Stomach smooth muscle (tissue), 2 donors: Measurements from ENCODE around the gene GP2.

ENCODE experiments used
- H3K27ac ChIP-seq: one replicate; pipeline ENCODE4 v1.7.0; 2013; ENCODE audit warnings: mild to moderate bottlenecking, low read length, inconsistent platforms
- H3K27me3 ChIP-seq, 2 donors: one replicate each; pipeline ENCODE4 v1.7.0; 2013; ENCODE audit warnings: low read length in 2 of 2; ENCODE audit not compliant: insufficient read depth in 2 of 2, control insufficient read depth in 1 of 2
- H3K36me3 ChIP-seq, 2 donors: one replicate each; pipeline ENCODE4 v1.7.0; 2013; ENCODE audit warnings: low read length in 2 of 2; ENCODE audit not compliant: control insufficient read depth in 2 of 2, insufficient read depth in 2 of 2
- H3K4me1 ChIP-seq: one replicate; pipeline ENCODE4 v1.7.0; 2013; ENCODE audit warnings: low read length; ENCODE audit not compliant: control insufficient read depth, insufficient read depth
- H3K4me3 ChIP-seq, 2 donors: one replicate each; pipeline ENCODE4 v1.7.0; 2013; ENCODE audit warnings: low read length in 2 of 2
- H3K9ac ChIP-seq, 2 donors: one replicate each; pipeline ENCODE4 v1.7.0; 2013; ENCODE audit warnings: low read length in 2 of 2, mild to moderate bottlenecking in 1 of 2
- H3K9me3 ChIP-seq, 2 donors: one replicate each; pipeline ENCODE4 v1.7.0; 2013; ENCODE audit warnings: low read length in 2 of 2; ENCODE audit not compliant: control insufficient read depth in 2 of 2
- donor health status: healthy.
- donor health status: Pancreatic carcinoma.

Gene GP2

DNA sequence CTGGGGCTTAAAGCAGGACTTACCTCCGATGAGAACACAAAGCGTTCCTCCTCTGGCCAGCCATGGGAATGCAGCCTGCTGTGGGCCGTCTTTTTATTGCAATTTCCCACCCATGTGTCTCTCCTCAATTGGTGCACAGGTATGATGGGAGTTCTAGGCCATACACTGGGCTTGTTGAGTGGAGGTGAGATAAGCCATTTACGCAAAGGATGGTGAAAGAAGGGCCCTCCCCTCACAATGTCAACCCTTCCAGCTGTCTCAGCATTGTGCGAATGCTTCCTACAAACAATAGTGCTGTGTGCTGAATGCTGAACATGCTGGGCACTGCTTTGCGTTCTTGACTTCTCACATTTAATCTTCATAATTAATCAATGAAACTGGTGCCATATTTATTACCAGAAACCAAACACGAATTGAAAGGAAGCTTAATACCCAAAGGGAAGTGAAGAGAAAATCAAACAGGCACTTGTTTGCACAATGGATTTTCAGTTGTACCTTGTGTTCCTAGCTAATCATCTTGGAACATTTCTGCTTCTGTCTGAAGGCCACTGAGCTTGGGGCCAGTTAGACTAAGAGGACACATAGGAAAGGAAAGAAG, at the start of gene GP2:
GP2 (minus strand) TSS at position 70 of the 598 bp plus-strand sequence. CDS start 1,082 bp downstream, outside the sequence.
- H3K27ac ChIP-seq = no peak within 1 kb of the TSS
- peaks cover 0 to 2% of the 10 kb centered on the region in 2 donors for H3K27me3 ChIP-seq
- no peak within 1 kb of the TSS for H3K9ac ChIP-seq
- H3K9me3 ChIP-seq = peaks cover 0 to 3% of the 10 kb centered on the region in 2 donors
- no peaks in the 10 kb centered on the region for H3K36me3 ChIP-seq
- H3K4me1 ChIP-seq = no peaks in the 10 kb centered on the region
- H3K4me3 ChIP-seq = no peak within 1 kb of the TSS

GRCh38 chr16:20372701-20373100, 45.4 kb upstream of the GP2 start:
- Histone ChIP-seq H3K9ac (no peak overlapping the region), H3K9me3 (no peaks in the 10 kb centered on the region), H3K27ac (no peak overlapping the region), H3K27me3 (peaks cover 0 to 3% of the 10 kb centered on the region in 2 donors), H3K36me3 (no peaks in the 10 kb centered on the region), H3K4me3 (no peak overlapping the region), H3K4me1 (no peaks in the 10 kb centered on the region)

GRCh38 chr16:20369452-20370054, 42.2 kb upstream of the GP2 start:
- H3K9ac ChIP-seq = no peak overlapping the region
- no peaks in the 10 kb centered on the region for H3K9me3 ChIP-seq
- no peaks in the 10 kb centered on the region for H3K4me1 ChIP-seq
- H3K27ac ChIP-seq = no peak overlapping the region
- no peak overlapping the region for H3K4me3 ChIP-seq
- no peaks in the 10 kb centered on the region for H3K36me3 ChIP-seq
- H3K27me3 ChIP-seq = peaks cover 0 to 3% of the 10 kb centered on the region in 2 donors

DNA sequence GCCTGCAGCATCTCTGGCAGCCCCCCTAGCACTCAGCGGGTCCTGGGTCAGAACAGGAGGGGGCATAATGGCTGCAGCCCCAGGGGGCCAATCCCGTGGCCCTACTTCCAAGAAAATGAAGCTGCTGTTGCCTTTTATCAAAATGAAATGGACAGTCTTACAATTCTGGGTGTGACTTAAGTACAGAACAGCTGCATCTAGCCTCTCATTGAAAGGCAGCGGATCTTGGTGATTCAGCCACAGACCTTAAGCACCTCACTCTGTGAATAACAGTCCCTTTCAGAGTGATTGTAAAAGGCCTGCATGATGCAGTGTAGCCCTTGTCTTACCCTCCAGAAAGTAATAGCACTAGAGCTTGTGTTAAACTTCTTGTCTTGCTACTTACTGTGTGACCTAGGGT, 36.7 kb upstream of the GP2 start:
- Histone ChIP-seq H3K4me3 (no peak overlapping the region), H3K4me1 (no peaks in the 10 kb centered on the region), H3K27ac (no peak overlapping the region), H3K9ac (no peak overlapping the region), H3K9me3 (no peaks in the 10 kb centered on the region), H3K27me3 (peaks cover 0 to 3% of the 10 kb centered on the region in 2 donors), H3K36me3 (no peaks in the 10 kb centered on the region)

DNA sequence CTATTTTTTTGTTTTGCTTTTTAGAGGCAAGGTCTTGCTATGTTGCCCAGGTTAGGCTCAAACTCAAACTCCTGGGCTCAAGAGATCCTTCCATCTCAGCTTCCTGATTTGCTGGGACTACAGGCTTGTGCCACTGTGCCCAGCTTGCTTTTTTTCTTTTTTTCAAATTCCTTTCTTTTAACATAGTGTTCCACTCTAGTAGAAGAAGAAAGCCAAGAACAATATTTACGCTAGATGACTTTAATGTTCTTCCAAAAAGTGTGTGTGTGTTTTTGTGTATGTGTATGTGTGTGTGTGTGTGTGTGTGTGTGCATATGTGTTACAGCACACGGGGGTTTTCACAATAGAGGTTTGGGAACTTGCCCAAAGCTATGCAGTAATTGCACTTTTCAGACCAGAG, 35.9 kb upstream of the GP2 start:
- no peaks in the 10 kb centered on the region for H3K4me1 ChIP-seq
- H3K27me3 ChIP-seq = peaks cover 0 to 3% of the 10 kb centered on the region in 2 donors
- no peak overlapping the region for H3K27ac ChIP-seq
- H3K4me3 ChIP-seq = no peak overlapping the region
- no peaks in the 10 kb centered on the region for H3K9me3 ChIP-seq
- no peak overlapping the region for H3K9ac ChIP-seq
- no peaks in the 10 kb centered on the region for H3K36me3 ChIP-seq

GRCh38 chr16:20359997-20360396, 32.7 kb upstream of the GP2 start:
- H3K36me3 ChIP-seq = no peaks in the 10 kb centered on the region
- peaks cover 4 to 10% of the 10 kb centered on the region in 2 donors for H3K27me3 ChIP-seq
- H3K9me3 ChIP-seq = no peaks in the 10 kb centered on the region
- H3K4me3 ChIP-seq = no peak overlapping the region
- no peaks in the 10 kb centered on the region for H3K4me1 ChIP-seq
- no peak overlapping the region for H3K9ac ChIP-seq
- no peak overlapping the region for H3K27ac ChIP-seq

- Histone ChIP-seq H3K9me3 (no peaks in the 10 kb centered on the region), H3K27me3 (peaks cover 4 to 9% of the 10 kb centered on the region in 2 donors)
Observed at GRCh38 chr16:20355114-20355782, 27.9 kb upstream of the GP2 start.

GRCh38 chr16:20353379-20353778, 26.1 kb upstream of the GP2 start:
- Histone ChIP-seq H3K4me1 (peaks cover 1% of the 10 kb centered on the region), H3K36me3 (no peaks in the 10 kb centered on the region), H3K9ac (no peak overlapping the region), H3K4me3 (no peak overlapping the region), H3K9me3 (no peaks in the 10 kb centered on the region), H3K27ac (no peak overlapping the region), H3K27me3 (peaks cover 9% of the 10 kb centered on the region in 2 donors)

More at GRCh38 chr16:20355114-20355782, 27.9 kb upstream of the GP2 start:
- Histone ChIP-seq H3K27ac (no peak overlapping the region), H3K36me3 (no peaks in the 10 kb centered on the region), H3K4me3 (no peak overlapping the region), H3K4me1 (no peaks in the 10 kb centered on the region), H3K9ac (no peak overlapping the region)

GRCh38 chr16:20352615-20353014, 25.3 kb upstream of the GP2 start, which contains the start of gene UMOD:
UMOD (minus strand) TSS chr16:20352715; CDS start chr16:20350737, 1,978 bp downstream.
- peaks cover 9 to 12% of the 10 kb centered on the region in 2 donors for H3K27me3 ChIP-seq
- peaks cover 3% of the 10 kb centered on the region for H3K4me1 ChIP-seq
- H3K9me3 ChIP-seq = no peaks in the 10 kb centered on the region
- no peak within 1 kb of the TSS for H3K9ac ChIP-seq
- no peaks in the 10 kb centered on the region for H3K36me3 ChIP-seq
- H3K27ac ChIP-seq = no peak within 1 kb of the TSS
- no peak within 1 kb of the TSS for H3K4me3 ChIP-seq

- Histone ChIP-seq H3K9ac (no peak overlapping the region), H3K27me3 (peaks cover 5% of the 10 kb centered on the region in 2 donors), H3K36me3 (no peaks in the 10 kb centered on the region), H3K4me1 (peaks cover 3% of the 10 kb centered on the region), H3K4me3 (no peak overlapping the region), H3K9me3 (no peaks in the 10 kb centered on the region), H3K27ac (no peak overlapping the region)
Observed at GRCh38 chr16:20349615-20350014, 22.3 kb upstream of the GP2 start.
